Muscle of back (tissue), 11 donors: ENCODE data around the gene AGAP2. TPM values are rescaled to one million over a fixed set of nuclear protein-coding genes. Genes with fewer than 3 reads are reported as not detected.

ENCODE experiments used
- DNase-seq, 3 donors: peaks; one replicate each; pipeline versions ENCODE4 v3.0.0 to v3.0.0-alpha.2; 2013
- polyA plus RNA-seq, 10 donors: library from polyadenylated mRNA; unstranded; fragments of 120-200 nt; gene quantifications; one replicate each; pipeline ENCODE4 v1.2.1, GENCODE V29; 2013; ENCODE audit not compliant: insufficient read length in 10 of 10

The AGAP2 gene
- polyA plus RNA-seq, 10 donors = 5.6 to 12.5 (median 7.3) TPM

DNA sequence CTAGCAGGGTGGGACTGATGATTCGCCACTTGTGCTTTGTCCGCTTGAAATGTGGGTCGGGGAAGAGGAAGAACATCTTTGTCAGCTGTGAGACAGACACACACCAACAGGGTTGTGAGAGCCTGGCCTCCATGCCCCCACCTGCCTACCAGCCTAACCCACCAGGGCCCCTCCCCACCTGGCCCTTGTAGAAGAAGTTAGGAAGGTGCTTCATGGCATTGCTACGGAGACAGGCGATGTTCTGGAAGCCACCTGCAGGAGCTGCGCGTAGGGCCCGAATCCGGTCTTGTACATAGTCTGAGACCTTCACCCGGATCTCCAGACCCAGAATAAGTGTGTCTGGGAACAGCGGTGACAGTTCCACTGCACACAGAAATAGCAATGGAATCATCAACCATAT lies 31.1 kb upstream of the AGAP2 start:
- no peak for DNase-seq

DNA sequence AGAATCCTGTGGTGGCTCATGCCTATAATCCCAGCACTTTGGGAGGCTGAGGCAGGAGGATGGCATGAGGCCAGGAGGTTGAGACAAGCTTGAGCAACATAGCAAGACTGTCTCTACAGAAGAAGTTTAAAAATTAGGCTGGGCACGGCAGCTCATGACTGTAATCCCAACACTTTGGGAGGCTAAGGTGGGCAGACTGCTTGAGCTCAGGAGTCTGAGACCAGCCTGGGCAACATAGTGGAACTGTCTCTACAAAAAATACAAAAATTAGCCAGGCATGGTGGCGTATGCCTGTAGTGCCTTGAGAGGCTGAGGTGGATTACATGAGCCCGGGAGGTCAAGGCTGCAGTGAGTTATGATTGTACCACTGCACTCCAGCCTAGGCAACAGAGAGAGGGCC lies 29.3 kb upstream of the AGAP2 start:
- DNase-seq = no peak

DNA sequence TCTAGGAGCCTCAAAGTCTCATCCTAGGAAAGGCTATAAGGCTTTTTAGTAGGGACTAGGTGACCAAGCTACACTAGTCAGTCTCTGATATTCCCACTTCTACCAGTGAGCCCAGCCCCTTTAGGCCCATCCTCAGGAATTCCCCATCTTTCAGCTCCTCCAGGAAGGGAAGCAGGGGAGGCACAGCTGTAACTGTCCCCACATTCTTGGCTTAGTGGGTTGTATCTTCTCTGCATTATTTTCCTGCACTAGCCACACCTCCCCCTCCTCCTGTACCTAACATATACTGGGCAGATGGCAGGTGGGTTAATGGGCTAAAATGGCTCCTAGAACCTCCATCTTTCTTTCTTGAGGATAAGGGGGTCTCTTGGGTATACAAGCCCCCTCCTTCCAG lies 28.8 kb upstream of the AGAP2 start:
- no peak for DNase-seq

DNA sequence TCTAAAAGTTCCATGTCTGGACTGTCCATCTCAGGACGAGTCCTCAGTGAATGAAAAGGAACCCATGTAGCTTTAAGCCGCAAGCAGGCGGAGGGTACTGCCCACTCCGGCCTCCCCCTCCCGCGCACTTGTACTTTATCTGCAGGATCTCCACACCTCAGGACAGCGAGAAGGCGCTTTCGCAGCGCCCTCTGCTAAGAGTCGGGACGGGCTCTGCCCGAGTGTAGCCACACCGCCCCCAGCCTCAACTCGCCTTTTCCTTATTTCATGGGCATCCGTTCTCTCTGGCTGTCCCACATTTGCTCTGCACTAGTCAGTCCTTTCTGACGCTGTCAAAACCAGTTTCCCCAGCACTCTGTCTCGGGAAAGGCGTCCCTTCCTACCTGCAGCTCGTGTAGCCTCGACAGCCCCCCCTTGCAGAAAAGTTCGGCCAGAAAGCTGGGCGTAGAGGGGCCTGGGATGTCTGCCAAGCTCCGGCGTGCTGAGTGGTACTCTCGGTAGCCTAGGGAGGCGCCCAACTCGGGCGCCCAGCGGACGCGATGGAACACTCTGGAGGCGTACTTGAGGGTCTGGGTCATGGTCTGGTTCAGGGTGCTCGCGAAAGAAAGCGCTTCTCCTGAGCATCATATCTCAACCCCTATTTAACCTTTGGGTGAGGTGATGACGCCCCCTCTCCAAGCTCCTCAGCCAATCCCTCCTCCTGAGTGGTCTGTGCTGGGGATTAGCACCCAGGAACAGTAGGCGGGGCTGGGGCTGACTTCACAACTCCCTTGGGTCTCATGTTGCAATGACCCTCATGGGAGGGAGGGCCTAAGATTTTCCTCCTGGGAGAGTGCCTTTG lies 28.1 kb upstream of the AGAP2 start, which contains the start of gene CYP27B1:
Gene CYP27B1, minus strand, starts transcription at position 615 of the 841 bp plus-strand sequence. Its CDS starts 37 bp downstream, at position 578.
- DNase-seq = peak in 1 of 3 donors; percentile 32

DNA sequence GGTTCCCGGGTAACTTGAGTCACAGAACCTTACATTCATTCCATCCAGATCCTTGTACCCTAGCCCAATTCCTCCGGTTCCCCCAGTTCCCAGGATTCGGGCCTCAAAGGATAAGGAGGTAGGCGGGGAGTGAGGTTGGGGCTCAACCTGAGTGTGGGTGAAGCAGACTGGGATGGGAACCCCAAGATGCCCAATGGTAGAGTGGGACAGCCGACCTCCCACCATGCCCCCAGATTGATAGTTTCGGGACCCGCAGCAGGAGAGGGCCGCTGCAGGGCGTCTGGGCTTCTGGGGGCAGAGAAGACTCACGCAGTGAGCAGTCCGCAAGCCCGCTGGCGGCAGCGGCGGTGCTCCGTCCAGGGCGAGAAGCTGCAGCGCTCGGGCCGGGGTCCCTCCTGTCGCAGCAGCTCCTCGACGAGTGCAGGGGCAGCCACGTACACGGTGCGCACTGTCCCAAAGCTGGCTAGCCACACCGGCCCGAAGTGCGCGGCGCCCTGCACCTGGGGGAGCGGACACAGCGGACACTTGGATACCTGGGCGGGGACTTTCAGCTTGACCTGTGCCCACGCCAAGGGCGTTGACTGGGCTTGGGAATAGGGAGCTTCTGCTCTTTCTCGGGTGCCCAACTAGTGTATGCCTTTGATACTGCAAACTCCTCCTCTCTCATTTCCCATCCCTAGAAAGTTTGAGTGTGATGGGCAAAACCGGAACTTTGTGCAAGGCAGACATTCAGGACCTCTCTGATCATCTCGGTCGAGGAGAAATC lies 27.3 kb upstream of the AGAP2 start:
- DNase-seq = peak in 1 of 3 donors; percentile 26

DNA sequence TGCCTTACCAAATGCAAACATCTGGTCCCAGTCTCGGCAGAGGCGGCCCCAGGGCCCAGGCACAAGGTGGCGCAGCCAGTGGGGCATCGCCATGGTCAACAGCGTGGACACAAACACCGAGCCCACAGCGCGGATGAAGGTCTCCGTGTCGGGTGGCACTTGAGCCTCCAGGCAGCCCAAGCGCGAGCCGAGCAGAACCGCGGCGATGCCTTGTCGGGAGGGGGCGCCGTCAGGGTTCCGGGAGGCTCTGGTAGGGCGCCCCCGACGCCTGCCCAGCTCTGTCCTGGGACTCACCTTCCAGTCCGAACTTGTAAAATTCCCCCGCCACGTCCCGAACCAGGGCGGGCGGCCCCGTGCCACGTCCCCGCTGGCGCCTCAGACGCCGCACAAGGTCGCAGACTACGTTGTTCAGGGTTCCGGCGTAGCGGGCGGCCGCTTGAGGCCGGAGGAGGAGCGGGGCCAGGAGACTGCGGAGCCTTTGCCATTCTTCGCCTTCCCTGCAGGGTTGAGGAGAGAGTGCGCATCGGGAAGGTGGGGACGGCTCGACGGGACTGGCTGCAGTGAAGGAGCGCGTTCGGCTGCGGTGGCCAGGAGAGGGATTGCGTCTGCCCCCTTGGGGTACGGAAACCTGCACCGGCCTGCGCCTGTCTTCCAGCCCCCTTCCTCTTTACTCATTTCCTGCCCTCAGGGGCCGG lies 26.6 kb upstream of the AGAP2 start:
- DNase-seq = peak in 1 of 3 donors; percentile 40

DNA sequence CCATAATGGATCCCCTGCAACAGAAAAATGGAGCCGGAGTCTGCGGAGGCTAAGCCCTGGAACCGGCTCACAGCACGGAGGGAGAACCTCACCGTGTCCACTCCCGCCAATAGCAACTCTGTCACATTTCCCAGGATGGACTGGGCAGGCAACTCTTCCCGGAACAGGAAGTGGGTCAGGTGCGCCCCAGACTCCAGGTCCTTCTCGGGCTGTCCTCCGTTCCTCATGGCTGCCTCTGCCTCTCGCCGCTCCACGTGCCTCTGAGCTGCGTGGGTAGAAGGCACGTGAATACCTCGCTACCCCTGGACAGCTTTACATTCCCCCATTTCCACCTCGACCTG lies 26.1 kb upstream of the AGAP2 start:
- no peak for DNase-seq

DNA sequence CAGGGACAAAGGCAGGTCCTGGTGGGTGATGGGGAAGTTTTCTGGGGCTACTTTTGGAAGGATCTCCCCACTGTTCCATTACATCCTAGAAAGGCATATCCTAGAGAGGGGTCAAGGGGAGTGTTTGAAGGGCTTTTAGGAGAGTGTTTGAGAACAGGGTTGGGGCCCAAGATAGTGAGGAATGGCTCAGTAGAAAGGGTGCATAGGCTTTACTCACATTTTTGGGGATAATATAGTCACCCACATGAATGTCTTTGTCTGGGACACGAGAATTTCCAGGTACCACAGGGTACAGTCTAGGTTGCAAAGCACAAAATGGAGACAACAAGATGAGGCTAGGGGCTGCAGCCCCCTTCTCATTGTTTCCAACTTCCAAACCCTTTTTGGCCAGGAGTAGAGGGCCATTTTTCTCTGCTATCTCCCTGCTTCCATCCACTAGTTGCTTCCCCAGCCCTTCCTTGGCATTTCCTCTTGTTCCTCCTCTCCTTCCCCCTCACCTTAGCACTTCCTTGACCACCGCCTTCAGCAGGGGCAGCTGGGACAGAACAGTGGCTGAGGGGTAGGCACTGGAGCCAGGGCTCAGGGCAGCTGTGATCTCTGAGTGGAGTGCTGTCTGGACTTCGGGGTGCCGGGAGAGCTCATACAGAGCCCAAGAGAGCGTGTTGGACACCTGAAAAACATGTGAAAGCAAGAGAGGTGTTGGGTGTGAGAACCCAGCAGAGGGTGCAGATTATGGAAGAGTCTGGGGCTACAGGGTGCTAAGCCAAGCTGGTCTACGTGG lies 25.5 kb upstream of the AGAP2 start:
- no peak for DNase-seq

DNA sequence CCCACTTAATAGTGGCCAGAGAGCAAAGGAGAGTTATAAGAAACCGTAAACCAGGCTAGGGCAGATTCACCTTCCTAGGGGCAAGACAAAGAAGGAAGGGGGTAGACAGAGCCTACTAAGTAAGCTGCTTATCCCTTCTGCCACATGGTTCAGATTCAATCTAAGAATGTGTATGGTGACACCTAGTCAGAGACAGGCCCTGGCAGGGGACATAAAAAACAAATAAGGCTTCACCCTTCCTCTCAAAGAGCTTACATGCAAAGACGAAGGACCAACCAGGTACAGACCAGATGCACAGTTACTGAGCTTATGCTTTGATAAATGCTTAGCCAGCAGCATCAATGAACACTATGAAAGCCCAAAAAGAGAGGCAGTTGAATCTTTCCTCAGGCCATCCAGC lies 23.9 kb upstream of the AGAP2 start:
- DNase-seq = no peak

DNA sequence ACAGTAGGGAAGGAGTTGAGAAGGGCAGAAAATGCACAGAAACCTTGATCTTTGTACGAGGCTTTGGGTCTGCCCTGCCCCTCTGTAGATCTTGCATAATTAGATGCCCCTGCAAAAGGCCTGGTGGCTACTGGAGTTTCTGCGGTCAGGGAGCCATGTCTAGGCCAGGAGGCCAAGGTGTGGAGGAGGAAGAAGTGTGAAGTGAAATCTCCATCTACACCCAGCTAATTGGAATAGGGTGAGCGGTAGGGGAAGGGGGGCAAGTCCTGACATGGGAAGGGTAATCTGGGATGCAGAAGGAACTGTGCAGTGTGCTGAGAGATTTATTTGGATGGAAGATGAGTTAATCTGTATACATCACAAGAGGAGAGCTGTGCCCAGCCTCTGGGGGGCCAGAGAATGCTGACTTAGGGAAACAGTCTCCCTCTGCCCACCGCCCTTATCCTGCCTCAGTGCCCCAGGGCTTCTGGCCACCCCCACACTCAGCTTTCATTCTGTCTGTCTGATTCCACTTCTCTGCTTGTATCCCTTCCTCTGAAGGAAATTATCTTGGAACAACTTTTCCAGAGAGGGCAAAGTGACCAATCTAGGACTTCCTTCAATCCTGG lies 23.0 kb upstream of the AGAP2 start:
- no peak for DNase-seq

DNA sequence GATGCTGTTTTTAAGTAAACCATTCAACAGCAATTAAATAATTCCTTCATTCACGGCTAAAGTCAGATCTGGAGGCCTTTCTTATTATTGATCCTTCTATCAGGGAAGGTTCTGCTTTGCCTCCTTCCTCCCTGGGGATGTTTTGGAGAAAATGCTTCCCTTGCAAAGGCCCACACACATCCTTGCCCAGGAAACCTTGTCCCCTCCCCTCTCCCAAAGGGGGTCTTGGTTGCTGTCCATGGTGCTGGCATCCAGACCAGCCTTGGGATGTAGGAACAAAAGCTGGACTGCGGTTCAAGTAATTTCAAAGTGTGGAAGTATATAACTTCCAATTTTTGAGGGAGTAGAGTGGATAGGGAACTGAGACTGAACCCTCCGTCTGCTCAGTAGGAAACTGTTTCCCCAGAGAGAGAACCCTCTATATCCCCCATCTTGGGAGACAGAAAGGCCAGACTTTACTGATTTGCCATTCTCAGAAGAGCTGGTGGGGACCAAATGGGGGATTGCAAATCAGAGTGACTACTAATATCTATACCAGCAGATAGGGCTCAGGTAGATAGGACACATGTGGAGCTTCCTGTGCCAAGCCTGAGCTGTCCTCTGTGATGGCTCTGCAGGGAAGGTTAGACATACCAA lies 21.9 kb upstream of the AGAP2 start:
- DNase-seq = peak in 1 of 3 donors; percentile 32

DNA sequence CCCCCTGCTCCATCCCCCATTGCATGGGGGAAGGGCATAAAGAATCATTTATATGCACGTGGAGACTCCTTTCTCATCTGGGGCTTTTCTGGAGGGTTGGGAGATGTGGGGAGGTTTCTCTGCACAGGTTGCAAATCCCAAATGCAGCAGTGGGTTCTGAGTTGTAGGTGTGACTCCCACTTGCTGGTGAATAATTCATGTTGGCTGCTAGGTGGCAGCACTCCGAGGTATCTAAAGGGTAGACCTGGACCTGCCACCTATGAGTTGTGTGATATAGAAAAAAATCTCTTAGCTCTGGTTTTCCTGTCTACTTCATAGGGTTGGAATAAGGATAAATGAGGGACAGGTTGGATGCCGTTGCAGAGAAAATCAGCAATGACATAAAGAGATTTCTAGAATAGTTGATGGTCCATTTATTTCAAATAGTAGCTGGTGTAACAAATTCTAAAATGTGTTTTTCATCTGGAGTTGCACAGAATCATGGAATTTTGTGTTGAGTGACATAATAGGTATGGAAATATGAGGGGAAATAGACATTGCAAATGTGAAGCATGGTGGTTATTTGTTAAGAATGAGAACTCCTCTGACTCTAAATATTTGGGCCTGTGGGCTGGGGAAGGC lies 20.9 kb upstream of the AGAP2 start:
- no peak for DNase-seq

DNA sequence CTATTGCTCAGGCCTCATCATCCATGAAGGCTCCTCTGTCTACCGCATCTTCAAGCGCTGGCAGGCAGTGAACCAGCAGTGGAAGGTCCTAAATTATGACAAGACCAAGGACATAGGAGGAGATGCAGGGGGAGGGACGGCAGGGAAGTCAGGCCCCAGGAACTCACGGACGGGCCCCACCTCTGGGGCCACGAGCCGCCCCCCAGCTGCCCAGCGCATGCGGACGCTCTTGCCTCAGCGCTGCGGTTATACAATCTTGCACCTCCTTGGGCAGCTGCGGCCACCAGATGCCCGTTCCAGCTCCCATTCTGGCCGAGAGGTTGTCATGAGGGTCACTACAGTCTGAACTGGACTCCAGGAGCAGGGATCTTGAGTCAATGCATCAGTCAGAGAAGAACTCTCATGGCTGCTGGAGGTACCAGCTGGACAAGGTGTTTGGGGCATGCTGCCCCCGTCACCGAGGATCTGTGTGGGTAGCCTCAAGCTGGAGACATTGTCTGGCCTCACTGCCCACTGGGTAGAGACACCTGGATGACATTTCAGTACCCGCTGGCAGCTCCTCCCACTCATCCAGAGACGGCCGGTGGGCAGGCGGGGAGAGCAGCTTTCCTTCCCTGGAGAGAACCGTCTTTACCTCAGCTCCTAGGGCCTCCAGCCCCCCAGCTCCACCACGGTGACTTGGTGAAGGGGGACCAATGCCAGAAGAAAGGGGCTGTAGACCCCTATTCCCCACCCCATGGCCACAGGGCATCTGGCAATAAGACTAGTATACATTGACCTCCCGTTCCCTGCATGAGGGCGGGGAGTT lies 20.2 kb upstream of the AGAP2 start:
- no peak for DNase-seq

DNA sequence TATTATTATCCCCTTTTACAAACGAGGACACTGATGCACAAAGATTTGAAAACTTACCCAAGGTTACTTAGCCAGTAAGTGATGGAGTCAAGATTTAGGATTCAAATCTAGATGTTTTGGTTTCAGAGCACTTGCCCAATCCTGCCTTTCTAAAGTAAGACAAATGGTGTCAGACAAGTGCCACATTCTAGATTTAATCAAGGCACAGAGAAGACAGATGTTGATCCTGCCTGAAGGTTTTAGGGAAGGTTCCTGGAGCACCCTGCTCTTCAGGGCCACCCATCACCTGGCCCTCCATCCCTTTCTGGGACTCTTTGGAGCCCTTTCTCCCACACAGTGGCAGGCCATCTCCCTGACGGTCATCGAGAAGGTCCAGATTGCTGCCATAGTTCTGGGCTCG lies 19.2 kb upstream of the AGAP2 start:
- no peak for DNase-seq

DNA sequence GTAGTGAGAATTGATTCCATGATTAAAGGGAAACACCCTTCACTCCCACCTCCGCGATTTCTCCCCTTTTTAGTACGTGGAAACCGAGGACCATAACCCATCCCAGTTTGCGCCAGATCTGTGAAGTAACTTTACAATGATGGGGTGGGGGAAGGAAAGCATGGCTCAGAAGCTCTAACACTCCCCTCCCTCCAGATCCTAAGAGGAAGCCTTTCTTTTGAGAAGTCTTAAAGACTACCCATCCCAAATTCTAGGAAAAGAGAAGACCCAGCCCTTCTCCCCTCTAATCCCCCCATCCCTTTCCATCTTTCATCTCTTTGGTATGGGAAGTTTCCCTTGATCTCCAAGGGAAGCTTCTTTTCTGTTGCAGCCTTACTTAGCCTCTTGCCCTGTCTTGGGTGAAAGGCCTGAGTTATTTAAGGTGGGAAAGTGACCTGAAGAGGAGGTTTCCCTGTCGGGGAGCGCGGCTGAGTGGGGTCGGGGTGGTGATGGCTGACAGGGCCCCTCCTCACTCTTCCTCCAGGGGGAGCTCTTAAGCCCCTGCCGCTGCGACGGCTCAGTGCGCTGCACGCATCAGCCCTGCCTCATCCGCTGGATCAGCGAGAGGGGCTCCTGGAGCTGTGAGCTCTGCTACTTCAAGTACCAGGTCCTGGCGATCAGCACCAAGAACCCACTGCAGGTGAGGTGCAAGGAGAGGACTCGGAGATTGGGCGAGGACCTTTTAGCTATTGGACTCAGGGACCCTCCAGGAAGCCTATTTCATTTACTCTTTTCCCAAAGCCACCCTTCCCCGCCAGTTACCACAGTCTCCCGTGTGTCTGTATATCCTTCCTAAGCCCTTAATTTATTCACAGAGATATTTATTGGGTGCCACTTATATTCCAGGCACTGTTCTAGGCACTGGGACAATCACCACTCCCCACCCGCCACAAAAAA lies 18.1 kb upstream of the AGAP2 start:
- DNase-seq = peak in 1 of 3 donors; percentile 39

DNA sequence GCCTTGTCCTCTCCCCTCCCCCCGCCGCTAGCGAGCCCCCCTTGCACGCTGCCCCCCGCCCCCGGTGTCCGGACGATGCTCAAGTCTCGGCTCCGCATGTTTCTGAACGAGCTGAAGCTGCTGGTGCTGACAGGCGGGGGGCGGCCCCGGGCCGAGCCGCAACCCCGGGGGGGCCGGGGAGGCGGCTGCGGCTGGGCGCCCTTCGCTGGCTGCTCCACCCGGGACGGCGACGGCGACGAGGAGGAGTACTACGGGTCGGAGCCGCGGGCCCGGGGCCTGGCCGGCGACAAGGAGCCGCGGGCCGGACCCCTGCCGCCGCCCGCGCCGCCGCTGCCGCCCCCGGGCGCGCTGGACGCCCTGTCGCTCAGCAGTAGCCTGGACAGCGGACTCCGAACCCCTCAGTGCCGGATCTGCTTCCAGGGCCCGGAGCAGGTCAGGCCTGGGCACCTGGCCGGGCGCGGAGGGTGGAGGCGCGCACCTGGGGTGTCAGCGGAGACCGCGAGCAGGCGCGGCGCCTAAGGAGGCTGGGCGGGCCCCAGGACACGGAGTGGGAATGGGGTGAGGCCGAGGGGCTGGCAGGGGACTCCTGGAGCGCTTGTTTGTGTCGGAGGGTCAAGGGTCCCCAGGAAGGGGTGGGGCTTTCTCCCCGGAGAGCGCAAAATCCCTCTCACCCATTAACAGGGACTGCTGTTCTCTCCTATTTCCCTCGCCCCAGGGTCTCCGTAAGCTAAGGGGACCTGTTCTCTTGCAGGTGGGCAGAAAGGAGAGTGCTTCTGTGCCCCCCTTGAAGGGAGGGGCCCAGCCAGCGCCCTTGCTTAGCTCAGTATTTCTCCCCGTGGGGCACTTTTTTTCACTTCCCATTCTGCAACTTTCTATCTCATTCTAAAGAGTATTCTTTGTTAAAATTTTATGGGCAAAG lies 17.2 kb upstream of the AGAP2 start:
- peak in 1 of 3 donors; percentile 40 for DNase-seq

DNA sequence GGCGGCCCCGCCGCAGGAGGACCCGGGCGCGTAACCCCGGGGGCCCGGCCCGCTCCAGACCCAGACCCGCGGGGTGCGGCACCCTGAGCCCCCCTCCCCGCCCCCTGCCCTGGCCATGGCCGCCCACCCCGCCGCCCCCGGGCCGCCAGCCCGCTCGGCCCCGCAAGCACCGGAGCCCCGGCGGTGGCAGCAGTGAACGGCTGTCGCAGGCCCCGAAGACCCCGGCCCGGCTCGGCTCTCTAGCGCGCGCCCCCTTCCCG lies 16.6 kb upstream of the AGAP2 start:
- DNase-seq = no peak
